GM19324 (cell line): ENCODE data around the gene PRRC2C.
"Not testable (repeated sequence)": the region's sequence is repeated elsewhere in the genome, so short reads cannot be mapped to it uniquely, and the experiment has no call there.

Experiments used
- ATAC-seq: cut with Tn5 transposase; IDR thresholded peaks from one replicate; pipeline ENCODE4 v1.9.1; 2021; ENCODE audit warnings: mild to moderate bottlenecking, moderate library complexity; ENCODE audit not compliant: unreplicated experiment, low FRiP score

PRRC2C gene

DNA sequence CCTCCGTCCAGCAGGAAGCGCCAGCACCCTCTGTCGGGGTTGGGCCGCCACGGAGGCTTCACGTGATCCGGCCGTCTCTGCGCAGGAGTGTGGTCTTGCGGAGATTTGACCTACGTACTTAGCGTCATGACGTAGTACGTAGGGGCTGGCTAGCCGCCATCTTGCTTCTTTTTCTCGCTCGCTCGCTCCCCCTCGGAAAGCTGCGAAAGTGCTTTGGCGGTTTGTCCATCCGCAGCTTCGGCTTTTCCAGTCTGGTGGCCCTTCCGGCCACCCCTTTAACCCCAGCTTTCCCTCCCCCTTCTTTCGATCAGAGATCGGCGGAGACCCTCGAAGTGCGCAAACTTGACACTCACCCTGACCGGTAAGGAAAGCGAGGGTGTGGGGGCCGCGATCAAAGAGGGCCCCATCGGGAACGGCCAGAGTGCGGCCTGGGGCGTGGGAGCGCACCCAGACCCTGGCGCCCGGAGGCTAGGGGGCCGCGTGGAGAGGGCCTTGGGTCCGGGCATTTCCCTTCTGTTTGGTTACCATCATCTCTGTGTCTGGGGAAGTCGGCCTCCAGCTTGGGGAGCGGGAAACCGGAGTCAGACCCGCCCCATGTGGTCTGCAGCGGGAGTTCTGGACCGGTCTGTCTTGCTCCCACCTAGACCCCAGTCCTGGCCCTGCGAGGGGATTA, at the start of gene PRRC2C:
PRRC2C (plus strand) TSS at position 156 of the 673 bp plus-strand sequence. CDS start 26,559 bp downstream, outside the sequence.
- peak; percentile 99 for ATAC-seq

DNA sequence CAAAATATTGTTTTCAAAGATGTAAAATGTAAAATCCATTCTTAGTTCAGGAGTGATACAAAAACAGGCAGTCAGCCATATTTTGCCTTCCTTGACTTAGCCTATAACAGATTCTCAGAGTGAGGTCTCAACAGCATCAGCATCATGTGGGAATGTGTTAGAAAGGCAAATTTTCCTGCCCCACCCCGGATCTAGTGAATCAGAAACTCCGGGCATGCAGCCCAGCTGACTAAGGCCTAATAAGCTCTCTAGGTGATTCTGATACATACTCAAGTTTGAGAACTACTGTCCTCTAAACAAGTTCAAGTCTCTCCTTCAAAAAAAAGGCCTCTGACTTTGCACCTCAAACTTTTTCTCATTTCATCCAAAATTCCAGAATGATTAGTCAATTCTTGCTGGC, 46.9 kb upstream of the PRRC2C start:
- no peak for ATAC-seq

DNA sequence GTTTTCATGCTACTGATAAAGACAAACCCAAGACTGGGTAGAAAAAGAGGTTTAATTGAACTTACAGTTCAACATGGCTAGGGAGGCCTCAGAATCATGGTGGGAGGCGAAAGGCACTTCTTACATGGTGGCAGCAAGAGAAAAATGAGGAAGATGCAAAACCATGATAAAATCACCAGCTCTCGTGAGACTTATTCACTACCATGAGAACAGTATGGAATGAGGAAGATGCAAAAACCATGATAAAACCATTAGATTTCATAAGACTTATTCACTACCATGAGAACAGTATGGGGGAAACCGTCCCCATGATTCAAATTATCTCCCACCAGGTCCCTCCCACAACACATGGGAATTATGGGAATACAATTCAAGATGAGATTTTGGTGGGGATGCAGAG, 45.1 kb upstream of the PRRC2C start:
- ATAC-seq, result not testable (repeated sequence)

DNA sequence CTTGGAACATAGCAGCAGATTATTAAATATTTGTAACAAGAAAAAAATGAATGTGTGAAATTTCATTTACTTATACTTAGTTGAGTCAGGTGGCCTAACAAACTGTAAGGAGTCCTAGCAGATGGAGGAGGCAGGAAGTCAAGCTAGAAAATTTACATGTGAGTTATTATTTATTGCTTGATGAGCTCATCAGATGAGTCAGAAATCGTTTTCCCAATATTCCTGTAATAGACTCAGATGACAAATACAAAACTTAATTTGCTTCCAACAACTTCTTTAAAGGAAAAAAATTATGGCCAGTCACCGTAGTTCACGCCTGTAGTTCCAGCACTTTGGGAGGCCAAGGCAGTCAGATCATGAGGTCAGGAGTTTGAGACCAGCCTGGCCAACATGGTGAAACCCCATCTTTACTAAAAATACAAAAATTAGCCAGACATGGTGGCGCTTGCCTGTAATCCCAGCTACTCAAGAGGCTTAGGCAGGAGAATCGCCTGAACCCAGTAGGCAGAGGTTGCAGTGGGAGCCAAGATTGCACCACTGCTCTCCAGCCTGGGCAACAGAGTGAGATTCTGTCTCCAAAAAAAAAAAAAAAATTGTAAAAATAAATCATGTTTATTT, 43.9 kb upstream of the PRRC2C start:
- ATAC-seq, result not testable (repeated sequence)

DNA sequence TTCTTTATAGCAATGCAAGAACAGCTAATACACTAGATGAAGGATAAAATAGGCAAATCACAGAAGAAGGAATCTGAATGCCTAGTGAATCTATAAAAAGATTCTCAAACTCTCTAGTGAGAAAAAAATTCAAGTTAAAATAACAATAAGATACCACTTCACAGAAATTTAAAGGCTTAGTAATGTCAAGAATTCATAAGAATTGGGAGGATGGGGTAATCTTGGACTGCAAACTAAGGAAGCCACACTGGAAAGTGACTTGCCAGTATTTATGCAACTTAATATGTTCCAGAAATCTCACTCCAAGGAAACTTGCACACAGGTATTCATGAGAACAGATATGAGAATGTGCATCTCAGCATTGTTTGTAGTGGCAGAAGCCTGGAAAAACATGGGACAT, 38.9 kb upstream of the PRRC2C start:
- no peak for ATAC-seq

DNA sequence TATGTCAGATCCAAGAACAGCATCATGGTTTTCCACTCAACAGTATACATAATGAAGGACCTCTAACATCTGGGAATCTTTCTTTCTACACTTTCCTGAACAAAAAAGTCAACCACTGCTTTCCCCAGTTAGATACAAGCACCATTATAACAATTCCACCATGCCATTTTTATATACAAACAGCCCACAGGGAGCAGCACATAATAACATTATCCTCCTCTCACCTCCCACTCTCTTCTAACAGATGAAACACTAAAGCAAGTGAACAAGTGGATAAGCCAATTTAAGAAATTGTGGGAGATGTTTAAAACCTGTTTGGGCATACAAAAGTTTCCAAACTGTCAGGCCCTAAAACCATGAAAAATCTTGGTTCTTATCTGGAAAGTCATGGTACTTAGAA, 29.4 kb upstream of the PRRC2C start:
- ATAC-seq, result no peak

DNA sequence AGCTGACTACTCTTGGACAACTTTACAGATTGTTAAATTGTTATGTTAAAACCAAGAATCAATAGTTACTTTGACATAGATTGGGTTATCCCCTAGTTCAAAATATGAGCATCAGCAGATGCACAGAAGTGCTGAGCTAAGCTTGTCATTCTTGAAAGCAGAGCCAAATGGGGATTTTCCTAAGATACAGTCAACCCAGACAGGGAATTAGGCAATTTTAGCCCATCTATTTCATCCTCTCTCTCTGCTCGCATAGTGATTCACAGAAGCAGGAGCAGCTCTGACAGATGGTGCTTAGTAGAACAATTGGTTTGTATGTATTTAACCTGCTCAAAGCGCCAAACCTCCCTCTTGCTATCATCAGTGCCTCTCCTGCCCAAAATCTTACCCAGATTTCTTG, 27.9 kb upstream of the PRRC2C start:
- ATAC-seq, result no peak

DNA sequence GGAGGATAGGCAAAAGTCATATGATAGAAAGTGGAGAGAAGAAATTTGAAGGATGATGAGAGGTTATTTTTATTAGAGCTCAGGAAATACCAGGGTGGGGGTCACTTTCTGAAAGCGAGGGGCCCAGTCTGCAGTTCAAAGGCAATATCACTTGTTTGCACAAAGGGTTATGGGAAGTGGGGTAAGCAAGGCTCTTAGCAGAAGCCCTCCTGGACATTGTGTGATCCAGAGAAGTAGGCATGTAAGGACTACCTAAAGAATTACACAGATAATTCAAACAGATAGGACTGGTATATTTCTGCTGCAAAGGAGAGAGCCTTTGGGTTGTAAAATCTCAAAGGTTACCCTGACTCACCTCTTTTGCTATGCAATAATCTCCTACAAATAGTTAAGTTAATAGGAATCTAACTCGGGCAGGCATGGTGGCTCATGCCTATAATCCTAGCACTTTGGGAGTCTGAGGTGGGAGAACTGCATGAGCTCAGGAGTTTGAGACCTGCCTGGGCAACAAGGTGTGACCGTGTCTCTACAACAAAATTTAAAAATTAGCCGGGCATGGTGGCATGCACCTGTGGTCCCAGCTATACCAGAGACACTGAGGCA, 25.2 kb upstream of the PRRC2C start:
- ATAC-seq, result no peak

DNA sequence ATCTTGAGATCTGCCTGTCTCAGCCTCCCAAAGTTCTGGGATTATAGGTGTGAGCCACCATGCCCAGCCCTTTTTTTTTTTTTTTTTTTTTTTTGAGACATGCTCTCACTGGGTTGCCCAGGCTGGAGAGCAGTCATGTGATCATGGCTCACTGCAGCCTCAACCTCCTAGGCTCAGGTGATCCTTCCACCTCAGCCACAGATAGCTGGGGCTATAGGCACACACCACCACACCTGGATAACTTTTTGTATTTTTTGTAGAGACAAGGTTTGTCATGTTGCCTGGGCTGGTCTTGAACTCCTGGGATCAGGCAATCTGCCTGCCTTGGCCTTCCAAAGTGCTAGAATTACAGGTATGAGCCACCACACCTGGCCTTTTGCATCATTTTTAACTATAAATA, 17.7 kb upstream of the PRRC2C start:
- no peak for ATAC-seq

DNA sequence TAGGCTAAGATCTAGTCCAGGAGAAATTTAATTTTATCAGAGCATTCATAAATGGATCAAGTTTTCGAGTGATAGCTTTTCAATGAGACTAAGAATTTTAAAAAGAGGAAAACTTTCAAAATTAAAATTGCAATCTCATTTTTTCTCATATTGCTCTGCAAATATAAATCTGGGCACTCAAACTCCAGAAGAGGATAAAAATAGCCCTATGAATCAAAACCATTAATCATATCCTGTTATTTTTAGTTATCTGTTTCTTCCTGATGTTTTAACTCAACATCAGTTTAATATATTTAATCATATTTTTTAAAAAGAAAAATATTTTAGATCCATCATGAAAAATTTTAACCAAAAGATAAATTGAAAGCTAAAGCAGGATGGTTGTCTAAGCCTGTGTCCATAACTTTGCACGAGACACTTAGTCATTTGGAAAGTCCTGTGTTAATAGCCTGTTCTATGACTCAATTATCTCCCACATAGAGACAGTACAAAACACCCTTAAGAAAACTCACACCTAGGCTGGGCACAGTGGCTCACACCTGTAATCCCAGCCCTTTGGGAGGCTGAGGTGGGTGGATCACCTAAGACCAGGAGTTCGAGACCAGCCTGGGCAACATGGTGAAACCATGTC, 17.1 kb upstream of the PRRC2C start:
- no peak for ATAC-seq

DNA sequence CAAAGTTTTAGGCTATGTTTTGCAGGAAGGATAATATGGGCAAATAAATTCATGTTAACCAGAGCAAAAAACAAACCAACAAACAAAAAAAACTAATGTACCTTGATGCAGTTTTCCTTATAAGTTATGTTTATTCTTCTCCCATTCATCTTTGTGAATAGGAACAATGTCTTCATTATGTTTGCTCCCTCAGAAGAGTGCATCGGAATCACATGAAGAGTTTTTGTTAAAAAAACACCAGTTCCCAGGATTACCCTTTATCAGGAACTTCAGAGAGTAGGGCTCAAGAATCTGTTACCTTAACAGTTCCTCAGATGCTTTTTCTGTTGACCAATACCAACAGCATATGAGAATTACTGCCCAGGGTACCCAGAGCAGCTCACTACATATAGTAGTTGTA, 14.6 kb upstream of the PRRC2C start:
- ATAC-seq, result no peak

DNA sequence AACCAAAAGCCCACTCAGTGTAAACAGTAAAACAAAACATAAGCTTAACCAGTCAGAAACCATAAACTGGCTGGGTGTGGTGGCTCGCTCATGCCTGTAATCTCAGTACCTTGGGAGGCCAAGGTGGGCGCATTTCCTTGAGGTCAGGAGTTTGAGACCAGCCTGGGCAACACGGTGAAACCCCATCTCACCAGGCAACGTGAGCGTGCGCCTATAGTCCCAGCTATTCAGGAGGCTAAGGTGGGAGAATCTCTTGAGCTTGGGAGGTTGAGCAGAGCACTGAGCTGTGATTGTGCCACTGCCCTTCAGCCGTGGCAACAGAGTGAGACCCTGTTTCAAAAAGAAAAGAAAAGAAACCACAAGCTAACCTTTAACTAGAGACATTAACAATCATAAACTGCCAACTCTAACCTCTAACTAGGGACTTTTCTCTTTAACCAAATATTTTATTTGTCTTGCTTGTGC, 13.1 kb upstream of the PRRC2C start:
- ATAC-seq, result no peak

DNA sequence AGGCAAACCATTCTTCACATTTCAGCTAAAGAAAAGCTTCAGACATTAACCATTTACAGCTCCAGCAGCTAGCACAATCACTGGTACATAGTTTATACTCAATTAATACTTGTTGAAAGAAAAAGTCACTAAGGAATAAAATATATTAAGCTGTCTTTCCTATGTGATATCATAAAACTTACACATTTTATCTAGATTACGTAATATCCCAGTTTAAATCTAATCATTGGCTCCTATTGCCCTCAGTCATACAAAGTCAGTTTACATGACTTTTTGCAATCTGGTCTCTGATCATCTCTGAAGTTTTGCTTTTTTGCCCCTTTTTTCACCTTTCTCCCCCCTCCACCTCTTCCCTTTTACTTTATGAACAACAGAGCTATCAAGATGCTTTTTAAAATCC, 8.5 kb upstream of the PRRC2C start:
- ATAC-seq, result no peak

DNA sequence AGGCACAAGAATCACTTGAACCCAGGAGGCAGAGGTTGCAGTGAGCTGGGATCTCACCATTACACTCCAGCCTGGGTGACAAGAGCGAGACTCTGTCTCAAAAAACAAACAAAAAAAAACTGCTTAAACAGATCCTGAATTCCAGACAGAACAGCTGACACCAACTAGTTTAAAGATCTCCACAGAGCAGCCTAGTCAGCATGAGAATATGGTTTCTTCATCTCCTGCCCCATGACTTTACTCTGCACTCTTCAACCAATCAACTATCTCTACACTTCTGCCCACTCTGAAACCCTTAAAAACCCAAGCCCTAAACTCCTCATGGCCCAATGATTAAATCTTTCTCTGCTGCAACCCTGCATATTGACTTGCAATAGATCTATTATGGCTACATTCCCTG, 7.5 kb upstream of the PRRC2C start:
- ATAC-seq, result no peak

DNA sequence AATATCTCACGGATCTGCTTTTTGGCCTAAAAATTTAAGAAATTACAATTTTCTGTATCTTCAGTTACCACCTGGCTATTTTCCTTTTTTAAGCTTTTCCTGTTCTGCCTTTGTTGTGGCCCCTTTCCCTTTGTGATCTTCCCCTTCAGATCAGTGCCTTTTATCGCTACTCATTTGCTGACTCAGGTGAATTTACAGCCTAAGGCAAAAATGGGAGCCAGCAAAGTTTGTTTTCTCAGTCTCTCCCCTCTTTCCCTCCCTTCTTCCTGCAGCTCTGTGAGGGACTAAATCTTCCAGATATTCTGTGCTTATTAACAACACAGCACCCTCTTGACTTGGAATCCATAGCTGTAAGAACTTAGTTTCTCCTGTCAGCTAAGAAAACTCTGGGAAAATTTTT, 5.3 kb upstream of the PRRC2C start:
- no peak for ATAC-seq

DNA sequence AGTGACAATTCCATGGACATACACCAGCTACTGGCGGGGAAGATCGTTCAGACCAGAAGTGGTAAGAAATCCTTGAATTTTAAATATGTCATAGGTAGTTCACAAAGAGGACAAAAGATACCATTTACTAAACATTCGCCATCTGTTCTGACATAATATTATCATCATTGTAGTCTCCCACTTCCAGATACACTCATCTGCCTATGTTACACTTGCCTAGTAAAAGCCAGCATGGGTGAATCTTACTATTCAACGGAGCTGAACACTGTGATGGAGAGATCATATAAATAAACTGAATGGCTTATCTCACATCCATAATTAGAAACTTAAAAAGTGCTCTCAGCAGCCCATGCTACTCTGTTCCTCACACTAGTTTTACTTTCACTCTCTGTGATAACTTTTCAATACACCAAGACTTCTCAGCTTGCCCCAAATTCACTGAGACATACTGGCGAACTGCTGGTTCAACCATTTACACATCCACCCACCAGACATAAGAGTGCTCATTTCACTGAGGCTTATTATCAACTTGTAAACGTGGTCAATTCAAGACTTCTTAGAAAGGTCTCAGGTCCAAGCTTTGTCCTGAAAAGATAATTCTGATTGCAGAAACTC, 463 bp upstream of the PRRC2C start:
- ATAC-seq, result peak; percentile 64

DNA sequence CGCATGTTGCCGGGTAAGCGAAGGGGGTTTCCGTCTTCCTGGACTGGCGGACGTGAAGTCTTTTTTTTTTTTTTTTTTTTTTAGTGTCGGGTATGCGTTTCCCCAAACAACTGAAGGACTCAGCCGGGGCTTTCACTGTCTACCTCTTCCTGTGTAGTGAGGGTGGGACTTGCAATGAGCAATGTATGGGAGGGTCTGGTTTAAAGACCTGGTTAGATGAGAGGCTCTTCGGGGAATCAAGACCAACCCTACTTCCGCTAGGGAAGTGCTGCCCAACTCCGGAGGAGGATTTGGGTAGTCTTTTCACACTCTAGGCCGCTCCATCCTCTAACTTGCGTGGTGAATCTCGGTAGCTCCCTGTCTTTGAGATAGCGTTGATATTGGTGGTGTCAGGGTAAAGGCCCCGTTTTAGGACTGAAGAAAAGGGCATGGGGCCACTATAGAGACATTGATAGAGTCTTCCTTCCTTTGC, 754 bp downstream of the PRRC2C start:
- ATAC-seq, result peak; percentile 32

DNA sequence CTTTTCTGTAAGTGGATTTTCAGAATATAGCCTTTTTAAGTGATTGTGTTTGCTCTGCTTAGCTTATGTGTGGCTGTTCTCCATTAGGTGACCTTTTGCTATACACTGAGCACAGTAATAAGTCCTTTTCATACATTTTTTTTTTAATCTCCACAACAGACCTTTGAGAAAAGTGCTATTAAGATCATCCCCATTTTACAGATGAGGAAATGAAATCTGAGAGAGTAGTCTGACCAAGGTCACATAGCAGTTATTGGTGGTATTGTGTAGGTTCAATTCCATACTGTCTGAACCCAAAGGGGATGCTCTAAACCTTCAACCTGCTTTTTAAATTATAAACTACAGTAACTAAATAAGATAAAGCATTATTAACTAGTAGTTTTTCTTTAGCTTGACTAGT, 1.7 kb downstream of the PRRC2C start:
- ATAC-seq, result no peak

DNA sequence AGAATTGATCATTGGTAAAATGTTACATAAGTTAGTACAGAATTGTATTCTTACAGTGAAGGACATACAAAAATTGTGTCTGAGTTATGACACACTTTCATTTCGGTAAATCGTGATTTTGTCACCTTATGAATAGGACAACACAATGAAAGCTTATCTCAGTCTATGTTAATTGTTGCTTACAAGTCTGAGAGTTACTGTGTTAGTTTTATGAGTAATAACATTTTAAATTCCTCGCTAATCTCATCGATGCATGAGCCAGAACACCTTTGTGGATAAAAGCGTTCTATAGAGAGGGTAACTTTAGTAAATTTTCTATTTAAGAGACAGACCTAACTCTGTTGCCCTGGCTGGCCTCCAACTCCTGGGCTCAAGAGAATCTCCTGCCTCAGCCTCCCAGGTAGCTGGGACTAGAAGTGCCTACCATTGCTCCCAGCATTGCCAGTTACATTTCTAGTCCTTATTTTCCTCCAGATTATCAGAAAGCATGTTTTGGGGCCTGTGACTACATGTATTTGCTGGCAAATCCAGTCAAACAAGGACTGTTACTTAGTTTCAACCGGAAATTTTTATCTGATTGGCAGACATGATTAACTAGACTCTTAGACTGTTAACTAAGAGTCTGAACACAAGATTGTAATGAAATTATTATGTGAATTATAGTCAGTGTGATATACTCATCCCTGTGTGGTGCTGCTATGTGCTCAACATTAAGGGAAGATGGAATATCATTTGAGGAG, 3.0 kb downstream of the PRRC2C start:
- no peak for ATAC-seq

DNA sequence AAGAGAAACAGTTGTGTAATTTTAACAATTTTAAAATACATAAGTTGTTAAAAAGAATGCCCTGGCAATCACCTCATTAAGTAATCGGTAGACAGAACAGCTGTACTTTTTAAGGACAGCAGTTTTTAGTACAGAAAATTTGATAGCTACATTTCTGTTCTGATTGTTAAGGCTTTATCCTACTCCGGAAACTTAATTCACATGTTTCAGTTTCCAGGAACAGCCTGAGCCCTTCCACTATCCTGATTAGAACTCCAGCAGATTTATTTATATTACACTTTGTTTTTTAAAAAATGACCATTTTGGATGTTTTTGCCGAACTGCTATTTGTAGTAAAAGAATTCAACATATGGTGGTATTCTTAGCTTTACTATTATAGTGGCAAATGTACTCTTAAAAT, 8.7 kb downstream of the PRRC2C start:
- ATAC-seq, result no peak
